Adrenal gland (tissue), 5 donors: ENCODE data around the gene FOLR2.

Experiments
- CTCF ChIP-seq, 6 experiments: fragments of 450-650 bp in 4 of 6; fragments of 200-600 bp in 2 of 6; sonication (generic) in 1 of 6; IDR thresholded peaks; 1 replicate in 5 of 6; 2 replicates in 1 of 6; pipeline versions ENCODE4 v1.5.1 to v1.8.0; 2016 to 2021; ENCODE audit warnings: antibody characterized with exemption in 6 of 6, mild to moderate bottlenecking in 2 of 6, moderate library complexity in 1 of 6
- POLR2A ChIP-seq, 2 donors: fragments of 450-650 bp; IDR thresholded peaks; one replicate each; pipeline ENCODE4 v1.6.1; 2017; ENCODE audit warnings: antibody characterized with exemption in 2 of 2, mild to moderate bottlenecking in 2 of 2, moderate library complexity in 1 of 2
- donor health status: DM: no; HTN: no; CAD: no.

- TF ChIP-seq CTCF (IDR thresholded peaks at IDR 0.05) = no peak
- TF ChIP-seq POLR2A (IDR thresholded peaks at IDR 0.05) = no peak
Measured at GRCh38 chr11:72240461-72241290, 24.1 kb downstream of the FOLR2 start.
